BLaER1 (cell line): ENCODE data around the gene CCNE1.
"Not testable (repeated sequence)": the region's sequence is repeated elsewhere in the genome, so short reads cannot be mapped to it uniquely, and the experiment has no call there.

Source experiments
- H3K27ac ChIP-seq: shearing (Covaris generic); formaldehyde crosslinking; 2 replicates; pipeline ENCODE4 v1.8.1; 2022
- H3K27me3 ChIP-seq: shearing (Covaris generic); formaldehyde crosslinking; 2 replicates; pipeline ENCODE4 v1.8.1; 2022
- H3K36me3 ChIP-seq: shearing (Covaris generic); formaldehyde crosslinking; 2 replicates; pipeline ENCODE4 v1.8.1; 2022
- H3K4me1 ChIP-seq: shearing (Covaris generic); formaldehyde crosslinking; 2 replicates; pipeline ENCODE4 v1.8.1; 2022
- H3K4me2 ChIP-seq: shearing (Covaris generic); formaldehyde crosslinking; 2 replicates; pipeline ENCODE4 v1.8.1; 2022
- H3K4me3 ChIP-seq: shearing (Covaris generic); formaldehyde crosslinking; 2 replicates; pipeline ENCODE4 v1.8.1; 2022
- H3K9ac ChIP-seq: shearing (Covaris generic); formaldehyde crosslinking; 2 replicates; pipeline ENCODE4 v1.8.1; 2022
- H3K9me3 ChIP-seq: shearing (Covaris generic); formaldehyde crosslinking; 2 replicates; pipeline ENCODE4 v1.8.1; 2022
- H4K20me1 ChIP-seq: shearing (Covaris generic); formaldehyde crosslinking; 2 replicates; pipeline ENCODE4 v1.8.1; 2022
- Cebpa-rat ChIP-seq: shearing (Covaris generic); IDR thresholded peaks from 2 replicates; pipeline ENCODE4 v1.8.1; 2022

Gene CCNE1

GRCh38 chr19:29785955-29786589 is 25.7 kb upstream of the CCNE1 start:
- H3K4me2 ChIP-seq = no peak overlapping the region
- H3K9me3 ChIP-seq = no peaks in the 10 kb centered on the region
- H3K4me3 ChIP-seq = no peak overlapping the region
- TF ChIP-seq Cebpa-rat = no peak
- no peaks in the 10 kb centered on the region for H3K4me1 ChIP-seq
- H3K9ac ChIP-seq = no peak overlapping the region
- H3K27ac ChIP-seq = no peak overlapping the region
- no peaks in the 10 kb centered on the region for H3K27me3 ChIP-seq
- no peaks in the 10 kb centered on the region for H3K36me3 ChIP-seq
- no peaks in the 10 kb centered on the region for H4K20me1 ChIP-seq

- Histone ChIP-seq H3K4me1 (no peaks in the 10 kb centered on the region), H3K4me2 (no peak overlapping the region), H3K27me3 (no peaks in the 10 kb centered on the region), H4K20me1 (no peaks in the 10 kb centered on the region), H3K9ac (no peak overlapping the region), H3K9me3 (no peaks in the 10 kb centered on the region), H3K36me3 (no peaks in the 10 kb centered on the region), H3K27ac (no peak overlapping the region), H3K4me3 (no peak overlapping the region)
- TF ChIP-seq Cebpa-rat = no peak
These were observed 24.5 kb upstream of the CCNE1 start for GRCh38 chr19:29787281-29787680.

DNA sequence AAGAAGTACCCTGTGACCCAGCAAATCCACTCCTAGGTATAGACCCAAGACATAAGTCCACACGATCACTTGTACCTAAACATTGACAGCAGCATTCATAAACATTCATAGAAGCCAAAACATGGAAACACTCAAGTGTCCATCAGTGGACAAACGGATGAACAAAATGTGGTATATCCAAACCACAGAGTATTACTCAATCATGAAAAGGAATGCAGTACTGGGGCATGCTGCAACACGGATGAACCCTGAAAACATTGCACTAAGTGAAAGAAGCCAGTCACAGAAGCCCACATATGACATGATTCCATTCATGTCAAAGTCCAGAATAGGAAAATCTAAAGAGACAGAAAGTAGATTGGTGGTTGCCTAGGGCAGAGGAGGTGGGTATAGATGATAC is 22.8 kb upstream of the CCNE1 start:
- Histone ChIP-seq H3K9me3 (no peaks in the 10 kb centered on the region), H3K4me3 (no peak overlapping the region), H3K27ac (no peak overlapping the region), H3K36me3 (no peaks in the 10 kb centered on the region), H4K20me1 (no peaks in the 10 kb centered on the region), H3K4me1 (no peaks in the 10 kb centered on the region), H3K4me2 (no peak overlapping the region), H3K27me3 (no peaks in the 10 kb centered on the region), H3K9ac (no peak overlapping the region)
- no peak for TF ChIP-seq Cebpa-rat

DNA sequence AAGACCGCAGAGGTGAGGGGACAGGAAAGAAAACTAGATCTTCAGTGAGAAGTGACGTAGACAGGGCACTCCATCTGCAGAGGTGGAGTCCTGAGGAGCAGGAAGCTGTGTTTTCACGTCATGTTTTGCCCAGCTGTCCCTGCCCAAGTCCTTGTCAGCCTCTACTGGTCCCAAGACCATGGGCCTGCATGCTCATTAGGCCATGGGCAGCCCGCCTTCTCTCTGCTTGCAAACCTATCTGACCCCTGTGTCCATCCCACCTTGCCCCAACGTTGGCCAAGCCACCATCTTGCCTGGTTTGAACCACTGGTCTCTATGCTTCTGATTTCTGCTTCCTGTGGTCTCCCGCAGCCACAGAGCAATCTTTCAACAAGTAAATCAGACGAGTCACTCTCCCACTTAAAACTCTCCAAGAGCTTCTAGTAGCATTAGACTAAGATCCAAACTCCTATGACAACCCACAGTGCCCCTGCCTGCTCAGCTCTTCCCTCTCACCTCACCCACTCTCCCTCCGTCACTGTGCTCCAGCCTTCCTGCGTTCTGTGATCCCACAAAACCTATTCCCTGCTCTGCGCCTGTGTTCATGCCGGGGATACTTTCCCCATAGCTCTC is 18.6 kb upstream of the CCNE1 start:
- H3K4me1 ChIP-seq = no peaks in the 10 kb centered on the region
- H3K4me3 ChIP-seq = no peak overlapping the region
- H3K27ac ChIP-seq = no peak overlapping the region
- H3K36me3 ChIP-seq = no peaks in the 10 kb centered on the region
- H4K20me1 ChIP-seq = no peaks in the 10 kb centered on the region
- no peak overlapping the region for H3K4me2 ChIP-seq
- no peaks in the 10 kb centered on the region for H3K9me3 ChIP-seq
- H3K27me3 ChIP-seq = no peaks in the 10 kb centered on the region
- TF ChIP-seq Cebpa-rat = no peak
- H3K9ac ChIP-seq = no peak overlapping the region

GRCh38 chr19:29794490-29794889 is 17.3 kb upstream of the CCNE1 start:
- not testable (repeated sequence) for H4K20me1 ChIP-seq, H3K4me1 ChIP-seq, H3K9me3 ChIP-seq, H3K27me3 ChIP-seq, H3K9ac ChIP-seq, H3K36me3 ChIP-seq, H3K4me3 ChIP-seq, H3K4me2 ChIP-seq, H3K27ac ChIP-seq

GRCh38 chr19:29795461-29796172 is 16.2 kb upstream of the CCNE1 start:
- Histone ChIP-seq H3K9ac (no peak overlapping the region), H4K20me1 (no peaks in the 10 kb centered on the region), H3K27me3 (no peaks in the 10 kb centered on the region), H3K36me3 (no peaks in the 10 kb centered on the region), H3K9me3 (no peaks in the 10 kb centered on the region), H3K4me1 (no peaks in the 10 kb centered on the region), H3K27ac (no peak overlapping the region), H3K4me3 (no peak overlapping the region), H3K4me2 (no peak overlapping the region)
- no peak for TF ChIP-seq Cebpa-rat

DNA sequence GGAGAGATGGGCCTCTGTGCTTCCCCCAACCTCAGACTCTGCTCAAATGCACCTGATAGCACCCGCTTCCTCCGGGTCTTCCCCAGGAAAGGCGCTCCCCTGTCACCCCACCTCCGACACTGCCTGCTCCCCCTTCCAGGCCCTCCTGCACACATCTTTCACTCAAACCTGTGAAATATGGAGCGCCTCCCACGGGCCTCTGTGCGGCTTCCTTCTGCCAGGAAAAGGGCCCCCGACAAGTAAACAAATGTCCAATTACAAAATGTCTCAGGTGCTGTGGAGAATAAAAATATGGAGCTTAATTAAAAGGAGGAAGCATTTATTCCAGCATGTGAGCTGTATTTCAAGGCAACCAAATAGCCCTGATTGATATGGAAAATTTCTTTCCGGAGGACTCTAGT is 15.6 kb upstream of the CCNE1 start:
- no peaks in the 10 kb centered on the region for H3K9me3 ChIP-seq
- no peaks in the 10 kb centered on the region for H4K20me1 ChIP-seq
- H3K4me3 ChIP-seq = no peak overlapping the region
- H3K27me3 ChIP-seq = no peaks in the 10 kb centered on the region
- no peaks in the 10 kb centered on the region for H3K36me3 ChIP-seq
- no peak overlapping the region for H3K27ac ChIP-seq
- H3K9ac ChIP-seq = no peak overlapping the region
- TF ChIP-seq Cebpa-rat = no peak
- H3K4me1 ChIP-seq = no peaks in the 10 kb centered on the region
- no peak overlapping the region for H3K4me2 ChIP-seq

GRCh38 chr19:29798774-29799497 is 12.9 kb upstream of the CCNE1 start:
- Histone ChIP-seq H3K36me3 (no peaks in the 10 kb centered on the region), H3K9me3 (no peaks in the 10 kb centered on the region), H3K9ac (no peak overlapping the region), H3K4me3 (no peak overlapping the region), H3K27me3 (no peaks in the 10 kb centered on the region), H3K4me2 (no peak overlapping the region), H3K27ac (no peak overlapping the region), H3K4me1 (peaks cover under 1% of the 10 kb centered on the region), H4K20me1 (no peaks in the 10 kb centered on the region)
- TF ChIP-seq Cebpa-rat = no peak

DNA sequence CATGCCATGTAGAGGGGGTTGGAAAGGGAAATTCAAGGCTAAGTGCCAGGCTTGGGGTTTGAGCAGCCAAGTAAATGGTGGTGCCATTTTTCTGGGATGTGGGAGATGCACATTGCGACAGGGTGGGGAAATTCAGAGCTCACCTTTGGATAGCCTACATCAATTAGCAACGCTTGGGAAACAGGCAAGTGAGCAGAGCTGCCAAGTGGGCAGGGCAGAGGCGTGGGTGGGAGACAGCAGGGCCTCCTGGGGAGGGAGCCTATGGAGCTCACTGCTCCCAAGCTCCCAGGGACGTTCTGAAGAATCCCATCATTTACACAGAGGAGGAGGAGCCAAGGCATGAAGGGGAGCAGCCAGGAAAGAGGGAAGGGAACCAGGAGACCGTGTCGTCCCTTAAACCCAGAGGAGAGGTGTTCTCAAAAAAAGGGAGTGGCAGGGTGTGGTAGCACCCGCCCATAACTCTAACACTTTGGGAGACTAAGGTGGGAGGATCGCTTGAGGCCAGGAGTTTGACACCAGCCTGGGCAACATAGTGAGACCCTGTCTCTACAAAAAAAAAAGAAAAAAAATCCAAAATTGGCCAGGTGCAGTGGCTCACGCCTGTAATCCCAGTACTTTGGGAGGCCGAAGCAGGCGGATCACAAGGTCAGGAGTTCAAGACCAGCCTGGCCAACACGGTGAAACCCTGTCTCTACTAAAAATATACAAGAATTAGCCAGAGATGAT is 11.5 kb upstream of the CCNE1 start:
- Histone ChIP-seq H3K36me3 (no peaks in the 10 kb centered on the region), H3K9ac (no peak overlapping the region), H3K4me3 (no peak overlapping the region), H3K4me1 (peaks cover 14% of the 10 kb centered on the region), H3K9me3 (no peaks in the 10 kb centered on the region), H3K27me3 (no peaks in the 10 kb centered on the region), H4K20me1 (no peaks in the 10 kb centered on the region), H3K4me2 (no peak overlapping the region), H3K27ac (no peak overlapping the region)
- TF ChIP-seq Cebpa-rat = no peak

- Histone ChIP-seq H3K4me1 (peaks cover 14% of the 10 kb centered on the region), H3K4me2 (peak overlapping the region; percentile 35; the same call in 1 of the 2 replicates)
- H3K9me3 ChIP-seq, H3K27me3 ChIP-seq, H3K4me3 ChIP-seq, H4K20me1 ChIP-seq, H3K36me3 ChIP-seq, H3K27ac ChIP-seq, H3K9ac ChIP-seq: not testable (repeated sequence)
These were observed 7.8 kb upstream of the CCNE1 start for GRCh38 chr19:29803951-29804350.
